HG02642 (cell line): ENCODE measurements around the gene ACOX2.
A peak's percentile ranks its signal among the peaks of the same experiment; 100 is the strongest.

Experiments used
- ATAC-seq: cut with Tn5 transposase; IDR thresholded peaks from one replicate; pipeline ENCODE4 v1.9.1; 2021; ENCODE audit warnings: mild to moderate bottlenecking; ENCODE audit not compliant: unreplicated experiment, poor library complexity

Gene ACOX2

DNA sequence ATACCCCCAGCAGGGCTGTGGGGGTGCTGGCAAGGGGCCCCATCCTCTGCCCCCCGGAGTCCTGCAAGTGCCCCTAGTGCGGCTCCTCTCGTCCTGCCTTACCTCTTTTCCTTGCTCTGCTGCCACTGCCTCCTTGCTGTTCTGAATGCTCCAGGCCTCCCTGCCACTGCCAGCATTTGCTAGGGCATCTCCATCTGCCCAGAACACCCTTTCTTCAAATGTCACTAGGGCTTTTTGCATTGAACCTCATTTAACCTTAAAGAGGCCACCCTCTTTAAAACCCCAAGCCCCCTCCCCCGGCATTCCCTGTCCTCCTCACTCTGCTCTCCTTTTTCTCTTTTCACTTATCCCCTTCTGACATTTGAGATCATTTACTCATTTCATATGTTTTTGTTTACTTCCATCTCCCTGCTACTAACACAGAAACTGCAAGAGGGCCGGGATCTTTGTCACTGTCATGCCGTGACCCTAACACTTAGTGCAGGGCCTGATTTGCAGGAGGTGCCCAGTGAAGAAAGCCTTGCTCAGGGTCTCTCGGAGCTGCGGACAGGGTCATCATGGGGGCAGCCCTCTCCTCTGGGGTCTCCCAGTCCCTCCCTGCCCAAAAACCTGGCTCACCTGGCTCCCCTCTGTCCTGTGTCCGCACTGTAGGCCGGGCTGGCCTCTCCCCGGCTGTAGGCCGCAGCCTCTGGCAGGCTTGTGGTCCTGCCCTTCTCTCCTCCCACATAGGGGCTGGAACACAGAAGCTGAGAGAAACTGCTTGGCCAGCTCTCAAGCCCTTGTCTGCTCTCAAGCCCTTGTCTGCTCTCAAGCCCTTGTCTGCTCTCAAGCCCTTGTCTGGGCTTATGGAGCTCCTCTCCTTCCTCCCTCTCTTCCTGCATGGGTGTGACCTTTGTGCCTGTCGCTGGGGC lies at the start of gene ACOX2:
TSS of gene ACOX2 (minus strand) at position 690 of the 911 bp plus-strand sequence. CDS start 2,084 bp downstream, outside the sequence.
- ATAC-seq: no peak

DNA sequence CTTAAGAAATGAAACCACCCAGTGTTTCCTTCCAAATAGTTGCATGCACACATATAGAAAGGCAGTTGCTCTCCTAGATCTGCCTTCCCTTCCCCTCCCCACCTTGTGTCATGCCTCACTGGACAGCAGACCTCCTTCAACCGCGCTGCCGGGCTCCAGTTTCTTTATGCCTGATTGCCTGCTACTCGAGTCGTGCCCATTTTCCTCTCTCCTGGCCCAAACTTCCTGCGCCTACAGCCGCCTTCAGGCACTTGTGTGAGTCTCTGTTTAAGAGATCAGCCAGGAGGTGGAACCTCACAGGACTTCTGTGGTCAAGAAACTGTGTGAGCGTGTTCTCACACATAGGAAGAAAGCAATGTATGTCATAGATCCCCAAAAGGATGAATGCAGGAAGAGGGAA lies 49.0 kb upstream of the ACOX2 start:
- no peak for ATAC-seq

GRCh38 chr3:58585005-58585786 lies 48.2 kb upstream of the ACOX2 start:
- ATAC-seq: peak; percentile 92

GRCh38 chr3:58584690-58585004 lies 47.7 kb upstream of the ACOX2 start:
- no peak for ATAC-seq

- ATAC-seq: no peak
Observed at GRCh38 chr3:58581328-58582091, 44.5 kb upstream of the ACOX2 start.

- no peak for ATAC-seq
Observed at GRCh38 chr3:58580826-58581327, 43.9 kb upstream of the ACOX2 start.

DNA sequence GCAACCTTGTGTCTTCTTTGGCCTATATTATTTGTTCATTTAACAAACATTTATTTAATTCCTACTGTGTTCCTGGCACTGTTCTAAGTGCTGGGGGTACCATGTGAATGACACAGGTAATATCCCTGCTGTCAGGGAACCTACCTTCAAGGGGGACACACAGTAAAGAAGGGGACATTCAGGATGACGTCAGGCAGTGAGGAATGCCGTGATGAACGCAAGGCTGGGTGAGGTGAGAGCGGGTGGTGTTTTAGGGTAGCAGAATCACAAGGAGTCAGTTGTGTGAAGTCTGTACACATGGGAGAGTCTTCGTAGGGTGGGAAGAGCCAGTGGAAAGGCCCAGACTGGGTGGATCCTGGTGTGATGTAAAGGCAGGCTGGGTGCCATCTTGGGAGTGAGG lies 41.9 kb upstream of the ACOX2 start:
- ATAC-seq: no peak

DNA sequence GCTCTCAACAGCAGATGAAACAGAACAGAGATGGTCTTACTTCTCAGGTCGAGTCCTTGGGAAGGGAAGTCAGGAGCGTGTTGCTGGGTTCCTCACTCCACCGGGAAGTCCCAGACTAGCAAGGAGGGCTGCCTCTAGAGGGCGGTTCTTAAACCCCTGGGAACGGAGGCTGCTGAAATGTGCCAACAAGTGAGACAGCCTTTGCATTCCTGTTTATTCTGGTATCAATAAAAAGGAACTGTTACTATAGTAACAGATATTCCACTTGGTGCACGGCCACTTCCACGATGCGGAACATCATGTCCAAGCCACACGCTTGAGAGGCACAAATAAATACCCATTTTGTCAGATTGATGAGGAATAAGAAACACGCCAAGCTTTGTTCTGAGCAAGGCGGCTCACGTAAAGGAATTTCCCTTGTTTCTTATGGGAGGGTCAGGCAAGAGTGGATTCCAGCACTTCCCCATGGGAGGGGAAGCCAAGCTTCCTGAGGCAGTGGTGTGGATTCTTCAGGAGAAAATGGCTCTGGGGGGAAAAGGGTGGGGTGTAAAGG lies 40.4 kb upstream of the ACOX2 start, which contains the start of gene FAM107A:
TSS of gene FAM107A (minus strand) at position 123 of the 553 bp plus-strand sequence. CDS start 7,531 bp downstream, outside the sequence.
- ATAC-seq: no peak

DNA sequence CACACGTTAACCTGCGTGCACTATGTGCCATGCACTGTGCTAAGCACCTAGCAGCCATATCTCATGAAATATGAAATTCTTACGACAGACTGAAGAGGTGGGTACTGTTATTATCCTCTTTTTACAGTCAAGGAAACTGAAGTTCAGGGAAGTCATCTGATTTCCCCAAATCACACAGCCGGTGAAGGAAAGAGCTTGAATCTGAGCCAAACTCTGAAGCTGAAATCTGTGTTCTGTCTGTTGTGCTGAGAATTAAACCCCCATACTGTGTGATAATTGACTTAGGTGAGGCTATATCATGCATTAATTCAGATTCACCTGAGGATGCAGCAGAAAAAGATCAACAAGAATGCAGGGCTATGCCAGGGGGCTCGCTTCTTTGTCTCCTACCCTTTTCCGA lies 39.7 kb upstream of the ACOX2 start:
- no peak for ATAC-seq

- no peak for ATAC-seq
Observed at GRCh38 chr3:58575971-58576652, 39.1 kb upstream of the ACOX2 start.

DNA sequence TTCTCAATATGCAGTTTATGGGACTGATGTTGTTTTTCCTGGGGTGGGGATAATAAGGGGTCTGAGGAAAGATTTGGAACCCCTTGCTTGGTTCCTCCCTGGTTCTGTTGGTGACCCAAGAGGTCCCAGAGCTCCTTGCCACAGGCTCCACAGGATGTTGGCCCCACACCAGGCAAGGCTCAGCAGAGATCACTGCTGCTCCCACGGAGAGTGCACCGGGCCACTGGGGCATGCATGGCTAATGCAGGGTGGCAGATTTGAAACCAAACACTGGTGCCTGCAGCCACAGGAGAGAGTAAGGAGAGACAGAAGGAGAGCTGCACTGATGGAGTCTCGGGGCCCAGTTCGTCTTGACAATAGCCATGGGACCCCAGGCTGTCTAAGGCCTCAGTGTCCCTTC lies 37.7 kb upstream of the ACOX2 start:
- no peak for ATAC-seq

- ATAC-seq: no peak
Observed at GRCh38 chr3:58574106-58574505, 37.1 kb upstream of the ACOX2 start.

DNA sequence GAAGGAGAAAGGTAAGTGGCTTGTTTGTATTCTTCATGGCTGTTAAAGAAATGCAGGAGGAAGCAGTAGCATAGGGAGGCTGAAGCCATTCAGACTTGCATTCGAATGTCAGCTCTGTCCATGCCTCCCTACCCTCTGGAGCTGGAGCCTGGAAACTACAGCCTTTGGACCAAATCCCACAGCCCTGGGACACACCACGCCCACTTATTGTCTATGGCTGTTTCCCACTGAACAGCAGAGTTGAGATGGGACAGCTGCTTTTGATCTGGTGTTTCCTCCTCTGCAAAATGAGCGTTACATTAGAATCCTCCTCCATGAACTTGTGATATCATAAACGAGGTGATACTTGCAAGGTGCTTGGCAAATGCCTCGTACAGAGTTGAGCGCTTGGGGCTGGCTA lies 36.6 kb upstream of the ACOX2 start:
- ATAC-seq: no peak

DNA sequence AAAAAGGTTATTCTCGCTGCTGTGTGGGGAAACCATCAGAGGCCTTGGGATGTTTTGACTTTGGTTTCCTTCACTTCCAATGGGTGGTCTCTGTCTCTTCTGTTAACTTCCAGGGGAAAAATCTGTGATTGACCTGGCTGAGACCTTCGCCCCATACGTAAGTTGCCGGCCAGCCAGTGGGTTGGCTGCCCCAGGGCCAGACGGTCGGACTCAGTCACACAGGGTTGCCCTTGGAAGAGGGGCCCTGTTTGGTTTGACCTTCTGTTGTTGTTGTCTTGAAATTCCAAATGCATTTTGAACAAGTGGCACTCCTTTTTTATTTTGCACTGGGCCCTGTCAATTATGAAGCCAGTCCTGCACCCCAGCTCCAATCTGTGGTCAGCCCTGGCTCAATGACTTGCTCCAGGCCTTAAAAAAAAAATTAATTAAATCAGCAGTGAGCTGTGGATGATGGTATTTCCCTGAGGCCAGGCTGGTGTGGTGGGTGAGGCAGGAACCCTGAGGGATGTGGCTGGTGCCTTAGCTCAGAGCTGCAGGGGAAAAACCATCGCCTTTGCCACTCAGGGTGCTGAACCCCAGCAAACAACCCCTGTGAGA lies 35.7 kb upstream of the ACOX2 start:
- ATAC-seq: no peak

DNA sequence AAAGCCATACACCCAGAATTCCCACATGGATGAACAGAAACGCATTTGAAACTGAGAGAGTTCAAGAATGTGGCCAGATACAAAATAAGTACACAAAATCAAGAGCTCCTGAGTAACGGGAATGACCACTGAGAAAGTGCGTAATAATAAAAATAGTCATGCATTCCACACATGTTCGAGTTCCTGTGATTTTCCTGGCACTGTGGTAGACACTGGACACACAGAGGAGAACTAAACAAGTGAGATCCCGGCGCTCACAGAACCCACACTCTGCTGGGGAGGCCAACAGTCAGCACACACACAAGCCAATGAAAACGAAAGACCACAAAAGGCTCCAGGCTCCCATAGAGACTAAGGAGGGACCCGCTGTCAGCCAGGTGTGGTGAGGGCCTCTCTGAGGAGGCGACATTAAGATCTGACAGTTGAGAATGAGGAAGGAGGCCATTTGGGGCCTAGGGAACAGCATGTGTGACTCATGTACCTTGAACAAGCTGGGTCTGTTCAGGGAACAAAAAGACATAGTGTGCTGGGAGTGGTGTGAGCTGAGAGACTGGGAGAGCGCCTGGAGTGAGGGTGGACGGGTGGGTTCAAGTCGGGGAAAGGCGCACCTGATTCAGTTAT lies 35.1 kb upstream of the ACOX2 start:
- ATAC-seq: no peak

GRCh38 chr3:58570851-58571250 lies 33.9 kb upstream of the ACOX2 start:
- no peak for ATAC-seq

- ATAC-seq: no peak
Observed at GRCh38 chr3:58569287-58570001, 32.5 kb upstream of the ACOX2 start.

DNA sequence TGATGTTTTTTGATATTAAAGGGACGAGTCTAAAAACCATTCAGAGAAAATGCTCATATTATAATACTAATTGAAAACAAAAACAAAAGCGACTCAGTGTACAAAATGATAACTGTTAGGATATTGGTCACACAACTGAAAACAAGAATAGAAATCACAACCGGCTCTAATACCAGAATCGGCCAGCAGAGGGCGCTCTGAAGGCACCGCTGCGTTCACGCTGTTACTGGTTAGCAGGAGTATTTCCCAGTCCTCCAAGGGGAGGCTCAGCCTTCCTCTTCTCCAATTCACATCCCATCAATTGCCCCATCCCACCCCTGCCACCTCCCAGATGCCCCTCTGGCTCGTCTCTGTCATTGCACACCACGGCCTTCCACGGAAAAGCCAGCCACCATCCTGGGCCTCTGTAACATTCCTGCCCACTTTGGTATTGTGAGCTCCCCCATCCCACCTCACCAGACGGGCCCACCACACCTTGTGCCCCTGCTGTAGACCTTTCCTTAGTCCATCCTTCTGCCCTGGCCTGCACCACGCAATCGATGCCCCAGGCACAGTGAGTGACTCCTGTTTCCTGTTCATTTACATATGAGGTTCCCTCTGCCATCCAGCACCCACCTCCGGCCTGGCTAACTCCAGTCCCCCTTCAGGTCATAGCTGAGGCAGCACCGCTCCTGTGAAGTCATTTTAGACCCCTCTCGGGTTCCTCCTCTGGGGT lies 31.7 kb upstream of the ACOX2 start:
- ATAC-seq: no peak
